Measurements from ENCODE around the gene HMGN1. TPM values are rescaled to one million over a fixed set of nuclear protein-coding genes. Genes with fewer than 3 reads are reported as not detected.

Gene HMGN1
- total and polyA plus RNA-seq, 9 donors: 70.2 to 209 (median 145) TPM

GRCh38 chr21:39390212-39390765 lies 41.4 kb upstream of the HMGN1 start:
- peaks cover 3% of the 10 kb centered on the region for H3K4me1 ChIP-seq (ENCODE audit: insufficient read depth)
- no peaks in the 10 kb centered on the region for H3K9me3 ChIP-seq
- H3K36me3 ChIP-seq: no peaks in the 10 kb centered on the region
- 78 to 84% (median 81%) methylated on average over 16 of the region's 16 CpGs for WGBS, 3 donors
- no peaks in the 10 kb centered on the region for H3K27me3 ChIP-seq
- no peak overlapping the region for H3K4me3 ChIP-seq
- TF ChIP-seq POLR2A (IDR thresholded peaks at IDR 0.05): no peak
- no peak for TF ChIP-seq CTCF (IDR thresholded peaks at IDR 0.05)
- TF ChIP-seq EP300 (IDR thresholded peaks at IDR 0.05): no peak
- H3K27ac ChIP-seq: no peak overlapping the region
- intact Hi-C loops (cut with DNase I): loop anchor here in 1 of 4 donors (10.0 kb wide), 1 partner anchor 75 kb away; the partner anchor contains the start of gene BRWD1
- no peak for DNase-seq

GRCh38 chr21:39388811-39389155 lies 39.9 kb upstream of the HMGN1 start:
- Histone ChIP-seq H3K9me3 (no peaks in the 10 kb centered on the region), H3K4me3 (peak overlapping the region; percentile 34), H3K36me3 (no peaks in the 10 kb centered on the region), H3K27ac (peak overlapping the region in 1 of 2 donors; percentile 4), H3K4me1 (ENCODE audit: insufficient read depth) (peaks cover 3% of the 10 kb centered on the region), H3K27me3 (no peaks in the 10 kb centered on the region)
- no peak for TF ChIP-seq POLR2A (IDR thresholded peaks at IDR 0.05)
- no peak for TF ChIP-seq EP300 (IDR thresholded peaks at IDR 0.05)
- TF ChIP-seq CTCF (IDR thresholded peaks at IDR 0.05): no peak
- intact Hi-C loops (cut with DNase I): loop anchor here in 3 of 4 donors (2.0 to 10.0 kb wide), 5 partner anchors 40 to 204 kb away; partner anchors contain the start of genes HMGN1 (in 3 of the 3), BRWD1 (in 2 of the 3) and PSMG1 (in 1 of the 3)
- WGBS, 3 donors: 0 to 4% (median 0%) methylated on average over 10 of the region's 10 CpGs
- DNase-seq: no peak

DNA sequence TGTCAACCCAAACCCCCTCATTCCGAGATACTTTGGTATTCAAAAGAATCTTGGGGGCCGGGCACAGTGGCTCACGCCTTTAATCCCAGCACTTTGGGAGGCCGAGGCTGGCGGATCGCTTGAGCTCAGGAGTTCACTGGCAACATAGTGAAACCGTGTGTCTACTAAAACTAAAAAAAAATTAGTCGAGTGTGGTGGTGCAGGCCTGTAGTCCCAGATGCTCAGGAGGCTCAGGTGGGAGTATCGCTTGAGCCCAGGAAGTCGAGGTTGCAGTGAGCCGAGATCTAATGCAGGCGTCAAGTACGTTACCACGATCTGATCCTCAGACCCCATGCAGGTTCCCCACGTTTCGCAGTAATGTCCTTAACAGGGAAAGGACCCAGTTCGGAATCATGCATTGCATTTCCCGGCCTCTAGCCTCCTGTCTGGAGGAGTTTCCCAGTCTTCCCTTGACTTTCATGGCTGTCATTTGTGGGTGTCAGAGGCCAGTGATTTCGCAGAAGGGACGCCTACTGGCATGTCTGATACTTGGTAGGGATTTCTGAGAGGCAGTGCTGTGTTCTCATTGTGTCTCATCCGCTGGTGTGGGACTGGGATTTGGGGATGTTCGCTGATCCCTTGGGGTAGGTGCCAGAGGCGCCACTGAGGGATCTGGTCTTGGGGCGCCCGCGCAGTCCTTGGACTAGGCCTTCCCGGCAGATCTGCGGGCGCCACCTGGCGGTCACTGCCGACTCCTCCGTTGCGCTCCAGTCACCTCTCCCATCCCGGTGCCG lies 39.3 kb upstream of the HMGN1 start:
- Histone ChIP-seq H3K36me3 (no peaks in the 10 kb centered on the region), H3K4me1 (ENCODE audit: insufficient read depth) (peaks cover 3% of the 10 kb centered on the region), H3K4me3 (peak overlapping the region; percentile 34), H3K9me3 (no peaks in the 10 kb centered on the region), H3K27ac (peak overlapping the region in 1 of 2 donors; percentile 4), H3K27me3 (no peaks in the 10 kb centered on the region)
- intact Hi-C loops (cut with DNase I): loop anchor here in 3 of 4 donors (2.0 to 10.0 kb wide), 5 partner anchors 39 to 203 kb away; partner anchors contain the start of genes HMGN1 (in 3 of the 3), BRWD1 (in 2 of the 3) and PSMG1 (in 1 of the 3)
- peak; percentile 89 to 95 (median 93) for DNase-seq
- TF ChIP-seq POLR2A (IDR thresholded peaks at IDR 0.05): no peak
- TF ChIP-seq EP300 (IDR thresholded peaks at IDR 0.05): no peak
- TF ChIP-seq CTCF (IDR thresholded peaks at IDR 0.05): peak; percentile 82 to 94 (median 87)
- WGBS, 3 donors: 5 to 9% (median 7%) methylated on average over 34 to 35 of the region's 35 CpGs

- H3K27me3 ChIP-seq: no peaks in the 10 kb centered on the region
- 1% methylated on average over 21 of the region's 21 CpGs for WGBS, 3 donors
- H3K36me3 ChIP-seq: no peaks in the 10 kb centered on the region
- peak; percentile 90 to 95 (median 94) for DNase-seq
- H3K9me3 ChIP-seq: no peaks in the 10 kb centered on the region
- intact Hi-C loops (cut with DNase I): loop anchor here in 3 of 4 donors (2.0 to 10.0 kb wide), 5 partner anchors 39 to 203 kb away; partner anchors contain the start of genes HMGN1 (in 3 of the 3), BRWD1 (in 2 of the 3) and PSMG1 (in 1 of the 3)
- peak overlapping the region; percentile 34 for H3K4me3 ChIP-seq
- H3K27ac ChIP-seq: peak overlapping the region in 1 of 2 donors; percentile 22
- peaks cover 3% of the 10 kb centered on the region for H3K4me1 ChIP-seq (ENCODE audit: insufficient read depth)
- TF ChIP-seq EP300 (IDR thresholded peaks at IDR 0.05) (no peak), POLR2A (IDR thresholded peaks at IDR 0.05) (no peak), CTCF (IDR thresholded peaks at IDR 0.05) (no peak)
These were observed 38.7 kb upstream of the HMGN1 start for GRCh38 chr21:39387461-39388037.

Measured in ovary (tissue), 9 donors.